CD4-positive, alpha-beta memory T cell (primary cell): ENCODE results near the gene IGFBP6. TPM values are rescaled to one million over a fixed set of nuclear protein-coding genes. Genes with fewer than 3 reads are reported as not detected.

Experiments
- CTCF ChIA-PET: fragments of 350-600 bp; sonication (Branson Sonifier 250); formaldehyde crosslinking; loops from one replicate; lab custom pipeline; 2021; ENCODE audit warnings: inconsistent platforms; ENCODE audit not compliant: partially characterized antibody; lab: Charles Lee
- POLR2A ChIA-PET: fragments of 350-600 bp; sonication (Branson Sonifier 250); formaldehyde crosslinking; loops from one replicate; lab custom pipeline; 2021; ENCODE audit not compliant: partially characterized antibody; lab: Charles Lee
- DNase-seq, 5 donors: peaks; one replicate each; pipeline versions ENCODE4 v3.0.0 to v3.0.0-alpha.2; 2020 to 2022; ENCODE audit warnings: mixed read lengths in 1 of 5
- H3K27ac ChIP-seq: one replicate; pipeline ENCODE4 v1.7.0; 2013; ENCODE audit warnings: low read depth, low read length
- H3K27me3 ChIP-seq: 2 replicates; pipeline ENCODE4 v1.7.0; 2013; ENCODE audit warnings: mild to moderate bottlenecking, low read length, moderate library complexity; ENCODE audit not compliant: insufficient read depth
- H3K36me3 ChIP-seq: 2 replicates; pipeline ENCODE4 v1.7.0; 2013; ENCODE audit warnings: mild to moderate bottlenecking, low read length, moderate library complexity; ENCODE audit not compliant: insufficient read depth
- H3K4me1 ChIP-seq: 2 replicates; pipeline ENCODE4 v1.7.0; 2013; ENCODE audit warnings: mild to moderate bottlenecking, low read length, moderate library complexity; ENCODE audit not compliant: insufficient read depth
- H3K4me3 ChIP-seq, 2 donors: one replicate each; pipeline ENCODE4 v1.7.0; 2013; ENCODE audit warnings: low read length in 2 of 2, mild to moderate bottlenecking in 1 of 2
- H3K9me3 ChIP-seq, 2 donors: one replicate each; pipeline ENCODE4 v1.7.0; 2013; ENCODE audit warnings: low read length in 2 of 2, control low read depth in 1 of 2; ENCODE audit not compliant: control insufficient read depth in 1 of 2
- H3K27ac Mint-ChIP-seq, 7 donors: one replicate each; pipeline ENCODE4 v1.8.0; 2020 to 2021; ENCODE audit warnings: mixed read lengths in 7 of 7, mild to moderate bottlenecking in 6 of 7, inconsistent platforms in 3 of 7, moderate library complexity in 3 of 7
- H3K27me3 Mint-ChIP-seq, 2 donors: one replicate each; pipeline ENCODE4 v1.8.0; 2020 to 2021; ENCODE audit warnings: mixed read lengths in 2 of 2
- H3K36me3 Mint-ChIP-seq, 2 donors: one replicate each; pipeline ENCODE4 v1.8.0; 2020 to 2021; ENCODE audit warnings: mixed read lengths in 2 of 2, inconsistent platforms in 1 of 2, mild to moderate bottlenecking in 1 of 2
- H3K4me1 Mint-ChIP-seq, 4 donors: one replicate each; pipeline ENCODE4 v1.8.0; 2020 to 2021; ENCODE audit warnings: mixed read lengths in 4 of 4, mild to moderate bottlenecking in 1 of 4
- H3K4me3 Mint-ChIP-seq, 8 donors: one replicate each; pipeline ENCODE4 v1.8.0; 2020 to 2021; ENCODE audit warnings: mixed read lengths in 8 of 8, mild to moderate bottlenecking in 7 of 8, moderate library complexity in 6 of 8, inconsistent platforms in 3 of 8
- H3K9me3 Mint-ChIP-seq, 8 donors: one replicate each; pipeline ENCODE4 v1.8.0; 2020 to 2021; ENCODE audit warnings: mixed read lengths in 8 of 8, mild to moderate bottlenecking in 5 of 8, inconsistent platforms in 3 of 8, moderate library complexity in 1 of 8
- intact Hi-C: fragments of 100-400 bp; cut with micrococcal nuclease; formaldehyde crosslinking; loops from one replicate; pipeline ENCODE4 v1.15.1; 2023
- polyA plus RNA-seq, 2 donors: library from polyadenylated mRNA; unstranded; fragments of 300-500 nt; fragmentation: Illumina TruSeq; gene quantifications; one replicate each; pipeline ENCODE4 v1.2.3, GENCODE V29; 2021
- total RNA-seq, 2 experiments: library from RNA; stranded (reverse); gene quantifications; one replicate each; pipeline ENCODE4 v1.2.3, GENCODE V29; 2021

Gene IGFBP6
- total and polyA plus RNA-seq, 4 experiments from 2014 or later, result 0.53 to 1.5 (median 0.61) TPM; not detected in 1

- ChIA-PET POLR2A (interaction anchor here (1.1 kb wide), 1 partner anchor 13 kb away, joined by 4 read pairs; no protein-coding TSS in a partner anchor), CTCF (interaction anchor here (0.7 to 1.3 kb wide), 4 partner anchors 15 to 47 kb away, joined by 3 to 4 read pairs (median 3); no protein-coding TSS in a partner anchor)
- Mint-ChIP-seq H3K9me3 (no peaks in the 10 kb centered on the region), H3K36me3 (peaks cover 0 to 3% of the 10 kb centered on the region in 2 donors), H3K27ac (peak overlapping the region in 5 of 7 donors; percentile 62 to 86 (median 77)), H3K4me3 (peak overlapping the region in 2 of 8 donors; percentile 0 to 61), H3K4me1 (peaks cover 6 to 25% (median 17%) of the 10 kb centered on the region in 4 donors), H3K27me3 (no peaks in the 10 kb centered on the region)
- Histone ChIP-seq H3K4me3 (no peak overlapping the region), H3K27ac (no peak overlapping the region), H3K9me3 (no peaks in the 10 kb centered on the region), H3K4me1 (peaks cover 16% of the 10 kb centered on the region), H3K36me3 (no peaks in the 10 kb centered on the region), H3K27me3 (no peaks in the 10 kb centered on the region)
- intact Hi-C loops, result loop anchor here (5.0 kb wide), 1 partner anchor 46 kb away; the partner anchor contains the start of gene IGFBP6
- no peak for DNase-seq
Observed at GRCh38 chr12:53051058-53051880, 46.2 kb upstream of the IGFBP6 start.

DNA sequence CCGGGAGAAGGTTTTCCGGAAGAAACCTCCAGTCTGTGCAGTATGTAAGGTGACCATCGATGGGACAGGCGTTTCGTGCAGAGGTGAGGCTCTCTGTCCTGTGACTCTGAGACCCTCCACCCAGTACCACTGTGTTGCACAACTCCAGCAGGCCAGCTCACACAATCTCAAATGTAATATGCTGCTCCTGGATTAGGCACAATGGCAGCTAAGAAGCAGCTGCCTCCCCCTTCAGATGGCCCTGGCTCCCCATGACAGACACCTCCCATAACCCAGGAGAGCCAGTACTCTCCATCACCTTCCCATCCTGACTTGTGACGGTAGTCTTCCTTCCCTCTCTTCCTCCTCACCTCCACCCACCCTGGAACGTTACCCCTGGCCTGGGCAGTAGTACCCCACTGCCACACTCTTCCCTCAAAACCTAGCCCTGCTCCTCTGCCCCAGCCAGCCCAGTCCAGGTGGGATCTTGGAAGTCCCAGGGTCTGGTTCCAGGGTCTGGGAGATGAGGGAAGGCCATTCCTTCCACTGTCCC lies 45.5 kb upstream of the IGFBP6 start:
- Mint-ChIP-seq H3K27ac (peak overlapping the region in 4 of 7 donors; percentile 14 to 66 (median 59)), H3K9me3 (no peaks in the 10 kb centered on the region), H3K4me1 (peaks cover 4 to 19% (median 13%) of the 10 kb centered on the region in 4 donors), H3K36me3 (no peaks in the 10 kb centered on the region), H3K4me3 (peak overlapping the region in 3 of 8 donors; percentile 21 to 39 (median 30)), H3K27me3 (no peaks in the 10 kb centered on the region)
- intact Hi-C loops, result loop anchor here (5.0 kb wide), 1 partner anchor 45 kb away; the partner anchor contains the start of gene IGFBP6
- Histone ChIP-seq H3K27ac (no peak overlapping the region), H3K4me3 (no peak overlapping the region), H3K9me3 (no peaks in the 10 kb centered on the region), H3K36me3 (no peaks in the 10 kb centered on the region), H3K27me3 (no peaks in the 10 kb centered on the region), H3K4me1 (peaks cover 12% of the 10 kb centered on the region)
- ChIA-PET CTCF (interaction anchor here (0.7 to 1.3 kb wide), 3 partner anchors 14 to 46 kb away, joined by 3 read pairs; no protein-coding TSS in a partner anchor), POLR2A (interaction anchor here (1.1 kb wide), 1 partner anchor 14 kb away, joined by 4 read pairs; no protein-coding TSS in a partner anchor)
- DNase-seq, result peak in 1 of 5 donors; percentile 31

DNA sequence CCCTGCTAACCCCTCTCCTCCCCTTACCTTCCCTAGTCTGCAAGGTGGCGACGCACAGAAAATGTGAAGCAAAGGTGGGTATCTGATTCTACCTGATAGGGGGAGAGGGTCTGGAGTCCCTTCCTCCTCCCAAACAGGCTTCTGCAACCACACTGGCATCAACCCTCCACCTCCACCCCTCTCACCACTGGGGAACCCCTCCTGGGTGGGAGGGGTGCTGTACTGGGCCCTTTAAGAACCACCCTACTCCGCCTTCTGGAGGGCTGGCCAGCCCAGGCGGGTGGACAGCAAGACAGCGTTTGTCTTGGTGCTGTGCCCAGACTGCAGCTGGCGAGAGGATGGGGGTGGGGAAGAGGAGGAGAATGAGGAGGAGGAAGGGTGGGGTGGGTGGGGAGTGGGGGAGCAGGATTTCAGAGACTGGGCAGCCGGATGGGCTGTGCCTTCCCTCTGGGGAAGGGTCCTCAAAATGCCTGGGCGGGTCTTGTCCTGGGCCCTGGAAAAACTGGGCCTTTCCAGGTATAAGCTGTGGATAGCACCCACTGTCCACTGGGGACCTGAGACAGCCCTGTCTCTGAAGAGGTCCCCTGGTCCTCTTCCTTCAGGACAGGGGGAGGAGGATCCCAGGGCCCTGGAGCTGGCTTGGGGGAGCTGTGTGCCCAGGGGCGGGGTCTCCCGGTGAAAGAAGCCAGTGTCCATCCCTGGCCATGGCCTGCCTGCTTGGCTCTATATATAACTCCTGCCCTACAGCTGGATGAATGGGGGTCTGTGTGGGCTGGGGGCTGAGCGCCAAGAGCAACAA lies 44.8 kb upstream of the IGFBP6 start:
- no peaks in the 10 kb centered on the region for H3K27me3 Mint-ChIP-seq
- H3K27me3 ChIP-seq, result no peaks in the 10 kb centered on the region
- no peaks in the 10 kb centered on the region for H3K36me3 Mint-ChIP-seq
- peaks cover 4 to 18% (median 15%) of the 10 kb centered on the region in 4 donors for H3K4me1 Mint-ChIP-seq
- H3K4me3 Mint-ChIP-seq, result no peak overlapping the region
- H3K27ac ChIP-seq, result no peak overlapping the region
- no peaks in the 10 kb centered on the region for H3K9me3 Mint-ChIP-seq
- H3K9me3 ChIP-seq, result no peaks in the 10 kb centered on the region
- no peak overlapping the region for H3K4me3 ChIP-seq
- H3K4me1 ChIP-seq, result peaks cover 12% of the 10 kb centered on the region
- ChIA-PET POLR2A (interaction anchor here (0.8 to 3.4 kb wide), 4 partner anchors 7 to 448 kb away, joined by 3 to 8 read pairs (median 4); partner anchors contain the start of genes EIF4B and TARBP2), CTCF (interaction anchor here (0.6 to 5.5 kb wide), 2 partner anchors 14 to 47 kb away, joined by 3 to 58 read pairs; no protein-coding TSS in a partner anchor)
- DNase-seq, result peak in 1 of 5 donors; percentile 21
- intact Hi-C loops, result loop anchor here (5.0 kb wide), 1 partner anchor 45 kb away; the partner anchor contains the start of gene IGFBP6
- no peaks in the 10 kb centered on the region for H3K36me3 ChIP-seq
- H3K27ac Mint-ChIP-seq, result peak overlapping the region in 3 of 7 donors; percentile 14 to 80 (median 65)

DNA sequence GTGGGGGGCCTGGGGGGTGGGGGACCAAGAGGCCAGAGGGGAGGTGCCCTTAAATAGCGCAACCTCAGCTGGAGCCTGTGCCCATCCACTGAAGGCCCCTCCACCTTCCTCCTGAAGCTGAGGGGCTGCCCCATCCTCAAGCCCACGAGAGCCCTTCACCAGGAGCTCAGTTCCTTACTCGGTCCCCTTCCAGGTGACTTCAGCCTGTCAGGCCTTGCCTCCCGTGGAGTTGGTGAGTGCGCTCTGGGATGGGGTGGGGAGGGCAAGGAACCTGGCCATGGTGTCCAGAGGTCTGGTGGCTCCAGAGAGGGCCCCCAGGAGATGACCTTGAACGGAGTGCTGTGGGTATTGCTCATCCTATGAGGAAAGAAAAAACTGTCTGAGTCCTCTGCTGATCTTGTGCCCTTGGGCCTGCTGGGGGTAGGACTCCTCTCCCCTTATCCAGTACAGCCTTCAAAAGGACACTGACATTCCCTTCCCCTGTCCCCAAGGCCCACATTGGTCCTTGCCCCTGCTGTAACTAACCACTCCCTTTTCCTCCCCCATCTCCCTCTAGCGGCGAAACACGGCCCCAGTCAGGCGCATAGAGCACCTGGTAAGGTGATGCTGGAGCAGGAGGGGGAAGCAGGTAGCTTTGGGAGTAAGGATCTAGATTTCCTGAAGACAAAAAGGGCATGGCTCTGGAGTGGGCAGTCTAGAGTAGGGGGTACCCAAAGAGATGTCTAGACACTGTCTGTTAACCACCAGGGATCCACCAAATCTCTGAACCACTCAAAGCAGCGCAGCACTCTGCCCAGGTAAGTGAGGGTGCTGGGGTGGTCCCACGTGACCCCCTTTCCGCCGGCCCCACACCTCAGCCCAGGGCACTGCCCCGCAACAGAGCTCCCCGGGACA lies 44.0 kb upstream of the IGFBP6 start:
- Histone ChIP-seq H3K27ac (peak overlapping the region; percentile 62), H3K27me3 (no peaks in the 10 kb centered on the region), H3K4me1 (peaks cover 9% of the 10 kb centered on the region), H3K9me3 (no peaks in the 10 kb centered on the region), H3K36me3 (no peaks in the 10 kb centered on the region), H3K4me3 (peak overlapping the region; percentile 76 to 87)
- Mint-ChIP-seq H3K4me3 (peak overlapping the region; percentile 88 to 95 (median 92)), H3K9me3 (no peaks in the 10 kb centered on the region), H3K27ac (peak overlapping the region; percentile 80 to 98 (median 93)), H3K36me3 (no peaks in the 10 kb centered on the region), H3K27me3 (no peaks in the 10 kb centered on the region), H3K4me1 (peaks cover 4 to 18% (median 15%) of the 10 kb centered on the region in 4 donors)
- intact Hi-C loops, result loop anchor here (1.0 to 5.0 kb wide), 3 partner anchors 44 to 241 kb away; partner anchors contain the start of genes CSAD, IGFBP6, PFDN5 and ZNF740
- POLR2A ChIA-PET, result interaction anchor here (0.8 to 3.4 kb wide), 10 partner anchors 8 to 448 kb away, joined by 3 to 8 read pairs (median 4); partner anchors contain the start of genes EIF4B, IGFBP6, SPRYD3 and TARBP2
- CTCF ChIA-PET, result interaction anchor here (0.6 to 5.5 kb wide), 12 partner anchors 9 to 456 kb away, joined by 3 to 58 read pairs (median 4); partner anchors contain the start of genes SOAT2 and SPRYD3
- DNase-seq, result peak; percentile 52 to 81 (median 56)

GRCh38 chr12:53054112-53054878 lies 43.2 kb upstream of the IGFBP6 start:
- intact Hi-C loops, result loop anchor here (1.0 to 5.0 kb wide), 3 partner anchors 43 to 241 kb away; partner anchors contain the start of genes CSAD, IGFBP6, PFDN5 and ZNF740
- peak overlapping the region; percentile 88 to 95 (median 92) for H3K4me3 Mint-ChIP-seq
- CTCF ChIA-PET, result interaction anchor here (0.7 to 5.5 kb wide), 12 partner anchors 7 to 455 kb away, joined by 3 to 58 read pairs (median 4); partner anchors contain the start of genes SOAT2 and SPRYD3

More at GRCh38 chr12:53054112-53054878, 43.2 kb upstream of the IGFBP6 start:
- H3K4me1 Mint-ChIP-seq, result peaks cover 4 to 18% (median 12%) of the 10 kb centered on the region in 4 donors
- POLR2A ChIA-PET, result interaction anchor here (0.9 to 3.4 kb wide), 9 partner anchors 8 to 447 kb away, joined by 3 to 8 read pairs (median 4); partner anchors contain the start of genes EIF4B, IGFBP6, SPRYD3 and TARBP2
- H3K4me1 ChIP-seq, result peaks cover 9% of the 10 kb centered on the region
- H3K9me3 Mint-ChIP-seq, result no peaks in the 10 kb centered on the region
- H3K27ac Mint-ChIP-seq, result peak overlapping the region; percentile 80 to 98 (median 93)
- DNase-seq, result peak; percentile 94 to 96 (median 94)
- H3K27me3 ChIP-seq, result no peaks in the 10 kb centered on the region
- H3K27ac ChIP-seq, result peak overlapping the region; percentile 62
- peak overlapping the region; percentile 76 to 87 for H3K4me3 ChIP-seq
- H3K27me3 Mint-ChIP-seq, result no peaks in the 10 kb centered on the region
- H3K9me3 ChIP-seq, result no peaks in the 10 kb centered on the region
- H3K36me3 ChIP-seq, result no peaks in the 10 kb centered on the region
- H3K36me3 Mint-ChIP-seq, result no peaks in the 10 kb centered on the region
